ENCODE data around the gene PIGA. TPM values are rescaled to one million over a fixed set of nuclear protein-coding genes. Genes with fewer than 3 reads are reported as not detected.
A peak's percentile ranks its signal among the peaks of the same experiment; 100 is the strongest.

Gene PIGA
- total RNA-seq, 1 donor from 2014 or later, result 14.0 TPM

GRCh38 chrX:15320297-15320696 lies 15.0 kb downstream of the PIGA start:
- Mint-ChIP-seq H3K9me3 (ENCODE audit: unreplicated experiment) (no peaks in the 10 kb centered on the region), H3K27me3 (ENCODE audit: low read depth, unreplicated experiment) (no peaks in the 10 kb centered on the region), H3K27ac (ENCODE audit: unreplicated experiment) (no peak overlapping the region), H3K4me1 (ENCODE audit: low read depth, unreplicated experiment) (no peaks in the 10 kb centered on the region), H3K36me3 (ENCODE audit: low read depth, unreplicated experiment) (no peaks in the 10 kb centered on the region), H3K4me3 (ENCODE audit: unreplicated experiment) (no peak overlapping the region)
- FAIRE-seq (peak; percentile 97), DNase-seq (ENCODE audit: low read depth) (no peak)
- Histone ChIP-seq H3K4me2 (ENCODE audit: low read length) (no peak overlapping the region), H3K27ac (ENCODE audit: low read depth, low read length) (no peak overlapping the region), H3K79me2 (ENCODE audit: insufficient read depth, low read length) (no peaks in the 10 kb centered on the region), H3K9me3 (ENCODE audit: insufficient read depth, low read depth, low read length) (no peaks in the 10 kb centered on the region), H3K27me3 (ENCODE audit: insufficient read depth, low read length) (no peaks in the 10 kb centered on the region), H3K36me3 (ENCODE audit: insufficient read depth, low read length) (no peaks in the 10 kb centered on the region), H3K4me3 (ENCODE audit: insufficient read depth, low read depth, low read length) (no peak overlapping the region), H4K20me1 (ENCODE audit: insufficient read depth, low read length) (no peaks in the 10 kb centered on the region), H2AFZ (ENCODE audit: low read depth, low read length) (no peak overlapping the region), H3K4me1 (ENCODE audit: insufficient read depth, low read length) (no peaks in the 10 kb centered on the region), H3K9ac (ENCODE audit: low read length) (no peak overlapping the region)
- no peak for TF ChIP-seq EZH2 (IDR thresholded peaks at IDR 0.05; ENCODE audit: insufficient read depth, low read length)
- TF ChIP-seq, protein P1, sequence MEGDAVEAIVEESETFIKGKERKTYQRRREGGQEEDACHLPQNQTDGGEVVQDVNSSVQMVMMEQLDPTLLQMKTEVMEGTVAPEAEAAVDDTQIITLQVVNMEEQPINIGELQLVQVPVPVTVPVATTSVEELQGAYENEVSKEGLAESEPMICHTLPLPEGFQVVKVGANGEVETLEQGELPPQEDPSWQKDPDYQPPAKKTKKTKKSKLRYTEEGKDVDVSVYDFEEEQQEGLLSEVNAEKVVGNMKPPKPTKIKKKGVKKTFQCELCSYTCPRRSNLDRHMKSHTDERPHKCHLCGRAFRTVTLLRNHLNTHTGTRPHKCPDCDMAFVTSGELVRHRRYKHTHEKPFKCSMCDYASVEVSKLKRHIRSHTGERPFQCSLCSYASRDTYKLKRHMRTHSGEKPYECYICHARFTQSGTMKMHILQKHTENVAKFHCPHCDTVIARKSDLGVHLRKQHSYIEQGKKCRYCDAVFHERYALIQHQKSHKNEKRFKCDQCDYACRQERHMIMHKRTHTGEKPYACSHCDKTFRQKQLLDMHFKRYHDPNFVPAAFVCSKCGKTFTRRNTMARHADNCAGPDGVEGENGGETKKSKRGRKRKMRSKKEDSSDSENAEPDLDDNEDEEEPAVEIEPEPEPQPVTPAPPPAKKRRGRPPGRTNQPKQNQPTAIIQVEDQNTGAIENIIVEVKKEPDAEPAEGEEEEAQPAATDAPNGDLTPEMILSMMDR (IDR thresholded peaks at IDR 0.05; ENCODE audit: insufficient read depth, low read depth, low read length), result no peak

- FAIRE-seq, result peak; percentile 96
- no peak for DNase-seq (ENCODE audit: low read depth)
- Histone ChIP-seq H3K4me1 (ENCODE audit: insufficient read depth, low read length) (no peaks in the 10 kb centered on the region), H3K9me3 (ENCODE audit: insufficient read depth, low read depth, low read length) (no peaks in the 10 kb centered on the region), H3K79me2 (ENCODE audit: insufficient read depth, low read length) (no peaks in the 10 kb centered on the region), H2AFZ (ENCODE audit: low read depth, low read length) (no peak overlapping the region), H3K4me2 (ENCODE audit: low read length) (no peak overlapping the region), H4K20me1 (ENCODE audit: insufficient read depth, low read length) (no peaks in the 10 kb centered on the region), H3K9ac (ENCODE audit: low read length) (no peak overlapping the region), H3K27me3 (ENCODE audit: insufficient read depth, low read length) (no peaks in the 10 kb centered on the region), H3K27ac (ENCODE audit: low read depth, low read length) (no peak overlapping the region), H3K36me3 (ENCODE audit: insufficient read depth, low read length) (no peaks in the 10 kb centered on the region), H3K4me3 (ENCODE audit: insufficient read depth, low read depth, low read length) (no peak overlapping the region)
- H3K4me3 Mint-ChIP-seq (ENCODE audit: unreplicated experiment), result no peak overlapping the region
- H3K27me3 Mint-ChIP-seq (ENCODE audit: low read depth, unreplicated experiment), result no peaks in the 10 kb centered on the region
- no peak overlapping the region for H3K27ac Mint-ChIP-seq (ENCODE audit: unreplicated experiment)
- H3K9me3 Mint-ChIP-seq (ENCODE audit: unreplicated experiment), result no peaks in the 10 kb centered on the region
- H3K4me1 Mint-ChIP-seq (ENCODE audit: low read depth, unreplicated experiment), result no peaks in the 10 kb centered on the region
- TF ChIP-seq, protein P1 (IDR thresholded peaks at IDR 0.05; ENCODE audit: insufficient read depth, low read depth, low read length), result no peak
- no peak for TF ChIP-seq EZH2 (IDR thresholded peaks at IDR 0.05; ENCODE audit: insufficient read depth, low read length)
- H3K36me3 Mint-ChIP-seq (ENCODE audit: low read depth, unreplicated experiment), result no peaks in the 10 kb centered on the region
Measured at GRCh38 chrX:15319075-15319474, 16.2 kb downstream of the PIGA start.

GRCh38 chrX:15315509-15315908 lies 19.8 kb downstream of the PIGA start, which contains the start of gene ASB11:
Gene ASB11 (minus strand): TSS chrX:15315640. CDS start chrX:15315605, 35 bp downstream.
- no peaks in the 10 kb centered on the region for H3K36me3 ChIP-seq (ENCODE audit: insufficient read depth, low read length)
- H3K9me3 Mint-ChIP-seq (ENCODE audit: unreplicated experiment), result no peaks in the 10 kb centered on the region
- TF ChIP-seq, protein P1 (IDR thresholded peaks at IDR 0.05; ENCODE audit: insufficient read depth, low read depth, low read length), result no peak
- no peak for TF ChIP-seq EZH2 (IDR thresholded peaks at IDR 0.05; ENCODE audit: insufficient read depth, low read length)
- no peaks in the 10 kb centered on the region for H3K36me3 Mint-ChIP-seq (ENCODE audit: low read depth, unreplicated experiment)
- no peak within 1 kb of the TSS for H3K4me2 ChIP-seq (ENCODE audit: low read length)
- no peaks in the 10 kb centered on the region for H3K27me3 Mint-ChIP-seq (ENCODE audit: low read depth, unreplicated experiment)
- H3K27ac ChIP-seq (ENCODE audit: low read depth, low read length), result no peak within 1 kb of the TSS
- H3K4me1 ChIP-seq (ENCODE audit: insufficient read depth, low read length), result no peaks in the 10 kb centered on the region
- no peaks in the 10 kb centered on the region for H3K79me2 ChIP-seq (ENCODE audit: insufficient read depth, low read length)
- no peak within 1 kb of the TSS for H3K4me3 Mint-ChIP-seq (ENCODE audit: unreplicated experiment)
- no peaks in the 10 kb centered on the region for H4K20me1 ChIP-seq (ENCODE audit: insufficient read depth, low read length)
- no peaks in the 10 kb centered on the region for H3K4me1 Mint-ChIP-seq (ENCODE audit: low read depth, unreplicated experiment)
- FAIRE-seq (peak; percentile 82), DNase-seq (ENCODE audit: low read depth) (no peak)
- no peak within 1 kb of the TSS for H3K9ac ChIP-seq (ENCODE audit: low read length)
- H2AFZ ChIP-seq (ENCODE audit: low read depth, low read length), result no peak within 1 kb of the TSS
- H3K27me3 ChIP-seq (ENCODE audit: insufficient read depth, low read length), result no peaks in the 10 kb centered on the region
- H3K9me3 ChIP-seq (ENCODE audit: insufficient read depth, low read depth, low read length), result no peaks in the 10 kb centered on the region
- H3K4me3 ChIP-seq (ENCODE audit: insufficient read depth, low read depth, low read length), result no peak within 1 kb of the TSS
- no peak within 1 kb of the TSS for H3K27ac Mint-ChIP-seq (ENCODE audit: unreplicated experiment)
